Activated CD8-positive, alpha-beta memory T cell treated with anti-CD3 and anti-CD28 coated beads, Interleukin-2, amount 50 U/mL, for 24 hours (primary cell): ENCODE measurements around the gene NCAPH2.
"Not testable (repeated sequence)": the region's sequence is repeated elsewhere in the genome, so short reads cannot be mapped to it uniquely, and the experiment has no call there.

Experiments used
- DNase-seq: peaks from one replicate; pipeline ENCODE4 v3.0.0-alpha.2; 2020; ENCODE audit errors: extremely low read depth

Gene NCAPH2

GRCh38 chr22:50517495-50518260 lies 9.7 kb downstream of the NCAPH2 start:
- DNase-seq: no peak

DNA sequence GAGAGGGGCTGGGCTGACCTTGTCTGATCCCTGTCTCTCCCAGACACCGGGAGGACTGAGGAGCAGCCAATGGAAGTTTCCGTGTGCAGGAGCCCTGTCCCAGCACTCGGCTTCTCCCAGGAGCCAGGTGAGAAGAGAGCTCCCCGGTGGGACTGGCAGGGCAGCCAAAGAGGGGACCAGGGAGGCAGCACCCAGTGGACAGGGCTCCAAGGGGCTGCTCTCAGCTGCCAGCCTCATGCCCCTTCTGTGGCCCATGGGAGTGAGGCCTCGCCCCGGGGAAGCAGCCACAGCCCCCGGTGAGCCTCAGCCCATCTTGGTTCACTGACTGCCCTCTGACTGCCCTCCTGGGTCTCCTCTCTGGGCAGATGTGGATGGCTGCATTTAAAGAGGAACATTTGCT lies 10.6 kb downstream of the NCAPH2 start:
- DNase-seq: no peak

DNA sequence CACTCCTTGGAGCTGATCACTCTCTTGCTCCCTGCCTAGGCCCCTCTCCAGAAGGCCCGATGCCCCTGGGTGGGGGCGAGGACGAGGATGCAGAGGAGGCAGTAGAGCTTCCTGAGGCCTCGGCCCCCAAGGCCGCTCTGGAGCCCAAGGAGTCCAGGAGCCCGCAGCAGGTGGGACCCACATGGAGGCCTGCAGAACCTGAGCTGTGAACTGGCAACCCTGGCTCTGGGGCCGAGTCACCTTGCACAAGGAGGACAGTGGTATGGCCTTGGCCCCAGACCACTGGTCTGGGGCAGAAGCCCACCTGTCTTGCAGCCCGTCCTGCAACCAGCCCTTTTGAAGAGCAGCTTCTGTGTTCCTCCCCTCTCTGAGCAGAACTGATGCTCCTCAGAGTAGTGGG lies 11.1 kb downstream of the NCAPH2 start:
- DNase-seq: no peak

- not testable (repeated sequence) for DNase-seq
Measured at GRCh38 chr22:50520184-50520583, 12.2 kb downstream of the NCAPH2 start.

- no peak for DNase-seq
Measured at GRCh38 chr22:50520826-50521453, 12.9 kb downstream of the NCAPH2 start.

DNA sequence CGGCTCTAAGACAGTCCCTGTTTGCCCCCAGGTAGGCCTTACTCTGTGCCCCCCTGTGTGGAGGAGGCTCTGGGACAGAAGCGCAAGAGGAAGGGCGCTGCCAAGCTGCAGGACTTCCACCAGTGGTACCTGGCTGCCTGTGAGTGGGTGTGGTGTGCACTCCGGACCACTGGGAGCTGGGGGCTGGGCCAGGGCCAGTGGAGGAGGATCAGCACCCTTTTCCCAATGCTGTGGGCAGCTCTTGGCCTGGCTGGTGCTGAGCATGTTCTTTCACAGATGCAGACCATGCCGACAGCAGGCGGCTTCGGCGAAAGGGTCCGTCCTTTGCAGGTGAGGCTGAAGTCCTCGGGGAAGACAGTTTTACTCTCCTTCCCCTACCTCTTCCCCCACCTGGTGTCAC lies 13.7 kb downstream of the NCAPH2 start:
- DNase-seq: no peak

DNA sequence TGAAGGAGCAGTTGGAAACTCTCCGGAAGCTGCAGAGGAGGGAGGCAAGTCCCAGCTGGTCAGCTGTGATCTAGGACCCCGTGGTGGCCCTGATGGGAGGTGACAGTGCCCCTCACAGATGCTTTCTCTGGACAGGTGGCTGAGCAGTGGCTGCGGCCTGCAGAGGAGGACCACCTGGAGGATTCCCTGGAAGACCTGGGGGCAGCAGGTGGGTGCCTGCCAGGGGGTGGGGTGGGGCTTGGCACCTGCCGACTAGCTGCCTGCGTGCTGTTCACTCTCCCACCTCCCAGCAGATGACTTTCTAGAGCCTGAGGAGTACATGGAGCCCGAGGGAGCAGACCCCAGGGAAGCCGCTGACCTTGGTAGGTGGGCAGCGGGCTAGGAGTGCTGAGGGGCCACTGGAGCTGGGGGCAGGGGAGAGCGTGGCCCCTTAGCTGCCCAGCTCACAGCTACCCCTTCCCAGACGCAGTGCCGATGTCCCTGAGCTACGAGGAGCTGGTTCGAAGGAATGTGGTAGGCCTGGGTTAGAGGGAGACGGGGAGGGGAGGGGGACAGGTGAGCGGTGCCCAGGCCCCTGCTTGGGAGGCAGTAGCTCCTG lies 14.3 kb downstream of the NCAPH2 start:
- DNase-seq: no peak

- DNase-seq: no peak
Measured at GRCh38 chr22:50522806-50523438, 14.9 kb downstream of the NCAPH2 start.

DNA sequence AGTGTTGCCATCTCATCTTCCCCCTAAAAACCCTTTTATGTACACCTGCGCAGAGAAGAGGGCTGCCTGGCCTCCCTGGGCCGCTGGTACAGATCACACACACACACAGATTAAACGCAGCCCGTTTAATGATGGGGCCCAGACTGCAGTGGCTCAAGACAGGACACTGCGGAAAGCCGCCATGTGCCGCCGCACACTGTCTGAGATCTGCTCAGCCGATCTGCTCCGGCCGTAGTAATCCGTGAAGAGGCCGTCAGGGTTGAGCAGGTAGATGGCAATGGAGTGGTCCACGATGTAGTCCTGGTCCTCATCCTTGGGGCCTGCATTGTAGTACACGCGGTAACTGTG lies 15.4 kb downstream of the NCAPH2 start:
- no peak for DNase-seq

DNA sequence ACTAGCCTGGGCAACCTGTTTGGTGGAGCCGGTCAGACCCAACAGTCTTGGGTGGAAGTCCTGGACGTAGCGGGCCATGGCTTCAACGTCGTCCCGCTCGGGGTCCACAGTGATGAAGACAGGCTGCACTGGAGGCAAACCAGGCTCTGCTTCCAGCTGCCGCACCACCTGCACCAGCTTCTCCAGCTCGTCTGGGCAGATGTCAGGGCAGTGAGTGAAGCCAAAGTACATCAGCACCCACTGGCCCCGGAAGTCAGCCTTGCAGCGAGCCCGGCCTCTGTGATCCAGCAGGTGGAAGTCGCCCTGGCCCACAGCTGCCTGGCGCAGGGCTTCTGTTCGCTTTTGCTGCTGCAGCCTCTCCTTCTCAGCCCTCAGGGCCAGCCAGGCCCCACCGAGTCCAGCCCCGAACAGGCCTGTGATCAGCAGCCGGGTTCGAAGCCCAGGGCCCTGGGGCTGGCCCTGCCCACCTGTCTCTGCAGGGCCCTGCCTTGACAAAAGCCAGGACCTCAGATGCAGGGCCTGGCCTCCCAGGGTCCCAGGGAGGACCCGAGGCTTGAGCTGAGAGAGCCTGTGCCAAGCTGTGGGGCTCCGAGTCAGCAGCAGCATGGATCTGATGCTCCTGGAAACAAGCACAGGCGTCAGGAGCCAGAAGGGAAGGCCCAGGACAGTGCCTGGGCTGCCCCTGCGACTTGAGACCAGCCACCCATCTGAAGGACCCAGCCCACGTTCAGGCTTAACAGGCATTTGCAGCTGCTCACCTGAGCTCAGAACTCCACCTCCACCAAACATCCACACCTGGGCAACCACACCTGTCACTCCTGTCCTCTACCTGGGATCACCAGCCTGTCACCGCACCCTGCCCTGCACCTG lies 16.0 kb downstream of the NCAPH2 start:
- DNase-seq: no peak

- DNase-seq: no peak
Measured at GRCh38 chr22:50524676-50525103, 16.7 kb downstream of the NCAPH2 start.

- peak; percentile 90 for DNase-seq
Measured at GRCh38 chr22:50525104-50525857, 17.3 kb downstream of the NCAPH2 start, which contains the start of gene SCO2. Gene SCO2 (minus strand): TSS chr22:50525598. CDS start chr22:50524411, 1,187 bp downstream.

DNA sequence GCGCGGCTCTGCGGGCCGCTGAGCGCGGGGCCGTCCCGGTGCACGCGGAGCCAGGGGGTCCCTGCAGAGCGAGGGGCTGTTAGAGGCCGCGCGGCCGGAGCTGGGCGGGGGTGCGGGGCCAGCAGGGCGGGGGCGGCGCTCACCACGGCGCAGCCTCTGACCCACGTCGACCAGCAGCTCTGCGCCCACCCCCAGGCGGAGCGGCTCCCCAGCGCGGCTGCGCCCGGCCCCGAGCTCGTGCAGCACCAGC lies 17.8 kb downstream of the NCAPH2 start:
- DNase-seq: no peak

- DNase-seq: no peak
Measured at GRCh38 chr22:50526108-50526833, 18.2 kb downstream of the NCAPH2 start.

DNA sequence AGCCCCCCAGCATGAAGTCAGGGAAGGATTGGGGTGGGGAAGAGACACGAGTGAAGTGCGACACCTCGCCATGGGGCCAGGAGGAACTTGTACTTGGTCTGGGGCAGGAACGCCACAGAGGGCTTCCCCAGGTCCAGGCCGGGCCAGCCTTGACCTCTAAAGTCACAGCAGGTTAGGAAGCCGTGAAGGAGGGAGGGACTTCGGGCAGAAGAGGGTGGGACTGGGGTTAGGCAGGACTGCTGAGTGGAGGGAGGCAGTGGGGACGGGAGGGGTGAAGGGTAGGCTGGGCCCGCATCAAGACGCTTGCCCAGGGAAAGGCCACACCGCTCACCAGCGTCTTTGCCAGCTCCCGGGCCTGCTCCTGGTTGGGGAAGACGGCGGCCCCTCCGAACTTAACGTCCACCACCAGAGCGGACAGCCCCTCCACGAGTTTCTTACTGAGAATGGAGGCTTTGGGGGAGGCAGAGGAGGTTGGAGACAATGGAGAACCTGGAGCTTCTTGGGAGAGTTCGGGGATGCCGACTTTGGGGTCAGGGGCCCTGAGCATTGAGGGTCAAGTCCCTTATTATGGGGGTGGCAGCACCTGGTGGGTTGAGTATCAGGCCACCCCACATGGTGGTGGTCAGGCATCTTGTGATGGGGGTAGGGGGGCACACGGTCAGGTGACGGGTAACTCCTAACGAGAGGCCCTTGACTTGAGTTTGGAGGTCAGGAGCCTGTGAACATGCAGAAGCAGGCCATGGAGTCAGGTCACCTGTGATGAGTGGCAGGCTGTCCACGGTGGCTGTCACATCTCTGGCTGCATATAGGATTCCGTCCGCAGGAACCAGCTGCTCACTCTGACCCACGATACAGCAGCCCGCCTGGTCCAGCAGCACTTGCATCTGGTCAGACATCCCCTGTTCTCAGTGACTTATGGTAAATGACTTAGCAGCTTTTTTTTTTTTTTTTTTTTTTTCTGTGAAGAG lies 19.1 kb downstream of the NCAPH2 start:
- DNase-seq: no peak

GRCh38 chr22:50527921-50528681 lies 20.1 kb downstream of the NCAPH2 start:
- DNase-seq: no peak

- no peak for DNase-seq
Measured at GRCh38 chr22:50528682-50529415, 20.8 kb downstream of the NCAPH2 start.

- no peak for DNase-seq
Measured at GRCh38 chr22:50529416-50529896, 21.4 kb downstream of the NCAPH2 start.
